Measurements from ENCODE around the gene C19orf33.

C19orf33 gene

GRCh38 chr19:38346837-38347236 is 42.8 kb downstream of the C19orf33 start:
- no peak for DNase-seq

- DNase-seq: no peak
Observed at GRCh38 chr19:38350883-38351282, 46.8 kb downstream of the C19orf33 start.

GRCh38 chr19:38351865-38352395 is 47.9 kb downstream of the C19orf33 start:
- DNase-seq: no peak

GRCh38 chr19:38352611-38353010 is 48.6 kb downstream of the C19orf33 start:
- DNase-seq: no peak
